SK-N-SH (cell line): ENCODE data around the gene CDH11. TPM values are rescaled to one million over a fixed set of nuclear protein-coding genes. Genes with fewer than 3 reads are reported as not detected.
A peak's percentile ranks its signal among the peaks of the same experiment; 100 is the strongest.

Source experiments
- CTCF ChIA-PET: fragments of 300-600, 350-600 bp; formaldehyde crosslinking; extraction: SDS; loops from one replicate; lab custom pipeline; 2021; lab: Yijun Ruan, JAX
- POLR2A ChIA-PET: fragments of 350-600 bp; sonication (Branson Sonifier 250); formaldehyde crosslinking; extraction: SDS; loops from one replicate; lab custom pipeline; 2020; ENCODE audit warnings: antibody characterized with exemption, inconsistent platforms; lab: Yijun Ruan, JAX
- DNase-seq: peaks from one replicate; pipeline ENCODE4 v3.0.0; 2012
- H2AFZ ChIP-seq: fragments of 200-600 bp; sonication (generic); 2 replicates; pipeline ENCODE4 v1.8.1; 2016; ENCODE audit warnings: antibody characterized with exemption, mild to moderate bottlenecking, low read depth
- H3F3A ChIP-seq: fragments of 200-600 bp; sonication (generic); replicated peaks from 2 replicates; pipeline ENCODE3; 2016; ENCODE audit warnings: antibody characterized with exemption, mild to moderate bottlenecking; ENCODE audit not compliant: insufficient read depth
- H3K27ac ChIP-seq, 2 experiments: fragments of 200-500 bp in 1 of 2; fragments of 200-600 bp in 1 of 2; sonication (Bioruptor generic) in 1 of 2; sonication (generic), shearing (Covaris generic) in 1 of 2; 2 replicates each; pipeline versions ENCODE4 v1.5.1 to v1.6.1; 2014 to 2016; ENCODE audit warnings: low read depth in 2 of 2, inconsistent platforms in 1 of 2, low read length in 1 of 2, mild to moderate bottlenecking in 1 of 2, mixed read lengths in 1 of 2
- H3K27me3 ChIP-seq: fragments of 200-600 bp; sonication (generic), shearing (Covaris generic); 2 replicates; pipeline ENCODE4 v1.6.1; 2016; ENCODE audit warnings: mixed run types; ENCODE audit not compliant: insufficient read depth
- H3K36me3 ChIP-seq, 2 experiments: fragments of 200-500 bp in 1 of 2; fragments of 200-600 bp in 1 of 2; sonication (Bioruptor generic) in 1 of 2; sonication (generic) in 1 of 2; replicated peaks in 1 of 2; 2 replicates each; pipeline versions ENCODE3 to v1.5.1; 2014 to 2016; ENCODE audit warnings: low read length in 1 of 2, mild to moderate bottlenecking in 1 of 2; ENCODE audit not compliant: insufficient read depth in 2 of 2, control insufficient read depth in 1 of 2
- H3K4me1 ChIP-seq, 2 experiments: fragments of 200-500 bp in 1 of 2; fragments of 200-600 bp in 1 of 2; sonication (Bioruptor generic) in 1 of 2; sonication (generic), shearing (Covaris generic) in 1 of 2; 2 replicates each; pipeline versions ENCODE4 v1.5.1 to v1.6.1; 2014 to 2016; ENCODE audit warnings: low read depth in 1 of 2, low read length in 1 of 2, mixed run types in 1 of 2; ENCODE audit not compliant: insufficient read depth in 2 of 2, control insufficient read depth in 1 of 2
- H3K4me2 ChIP-seq: fragments of 200-600 bp; sonication (generic), shearing (Covaris generic); 2 replicates; pipeline ENCODE4 v1.6.1; 2017; ENCODE audit warnings: mixed run types
- H3K4me3 ChIP-seq, 2 experiments: fragments of 200-500 bp in 1 of 2; fragments of 200-600 bp in 1 of 2; sonication (Bioruptor generic) in 1 of 2; sonication (generic), shearing (Covaris generic) in 1 of 2; 2 replicates each; pipeline versions ENCODE4 v1.5.1 to v1.8.1; 2014 to 2016; ENCODE audit warnings: low read depth in 2 of 2, inconsistent platforms in 1 of 2, low read length in 1 of 2, mild to moderate bottlenecking in 1 of 2, mixed read lengths in 1 of 2, moderate library complexity in 1 of 2
- H3K79me2 ChIP-seq: fragments of 200-600 bp; sonication (generic); 2 replicates; pipeline ENCODE4 v1.8.1; 2017; ENCODE audit warnings: mild to moderate bottlenecking; ENCODE audit not compliant: insufficient read depth
- H3K9ac ChIP-seq: fragments of 200-600 bp; sonication (generic); 2 replicates; pipeline ENCODE4 v1.6.1; 2017; ENCODE audit warnings: mixed run types
- H3K9me2 ChIP-seq: fragments of 200-600 bp; sonication (generic); 2 replicates; pipeline ENCODE4 v1.6.1; 2017; ENCODE audit warnings: mixed run types
- H3K9me3 ChIP-seq: fragments of 200-600 bp; sonication (generic); 2 replicates; pipeline ENCODE4 v1.6.1; 2017; ENCODE audit warnings: mixed run types, mild to moderate bottlenecking, moderate library complexity
- H4K20me1 ChIP-seq: fragments of 200-600 bp; sonication (generic); 2 replicates; pipeline ENCODE4 v1.6.1; 2017; ENCODE audit warnings: mild to moderate bottlenecking, mixed run types; ENCODE audit not compliant: insufficient read depth
- CHD2 ChIP-seq: fragments of 150-350 bp; IDR thresholded peaks from 2 replicates; pipeline ENCODE4 v1.6.1; 2018; ENCODE audit warnings: low read length; ENCODE audit not compliant: partially characterized antibody
- CTCF ChIP-seq: fragments of 200-600 bp; sonication (generic); IDR thresholded peaks from 2 replicates; pipeline ENCODE4 v1.6.1; 2017; ENCODE audit warnings: antibody characterized with exemption, mild to moderate bottlenecking, moderate library complexity
- ELF1 ChIP-seq: IDR thresholded peaks from 2 replicates; pipeline ENCODE4 v1.4.0; 2012
- EP300 ChIP-seq, 2 experiments: IDR thresholded peaks; 2 replicates each; pipeline versions ENCODE4 v1.4.0 to v1.6.1; 2012; ENCODE audit warnings: borderline replicate concordance in 1 of 2, low read depth in 1 of 2, low read length in 1 of 2
- EZH2phosphoT487 ChIP-seq: fragments of 200-600 bp; sonication (generic); IDR thresholded peaks from 2 replicates; pipeline ENCODE4 v1.6.1; 2017; ENCODE audit warnings: low read depth, mixed run types, mild to moderate bottlenecking, antibody characterized with exemption, moderate library complexity, borderline replicate concordance
- GABPA ChIP-seq: IDR thresholded peaks from 2 replicates; pipeline ENCODE4 v1.4.0; 2012; ENCODE audit warnings: low read depth, mild to moderate bottlenecking
- JUND ChIP-seq: IDR thresholded peaks from 2 replicates; pipeline ENCODE4 v1.4.0; 2012
- MEF2A ChIP-seq: IDR thresholded peaks from 2 replicates; pipeline ENCODE4 v1.4.0; 2012; ENCODE audit warnings: low read depth, borderline replicate concordance
- MXI1 ChIP-seq: IDR thresholded peaks from 2 replicates; pipeline ENCODE4 v1.6.1; 2012; ENCODE audit warnings: mild to moderate bottlenecking, low read depth, low read length, improper control_type of control experiment
- NFIC ChIP-seq: IDR thresholded peaks from 2 replicates; pipeline ENCODE4 v1.4.0; 2012; ENCODE audit warnings: borderline replicate concordance
- RAD21 ChIP-seq: IDR thresholded peaks from 2 replicates; pipeline ENCODE4 v1.6.1; 2012; ENCODE audit warnings: mild to moderate bottlenecking, low read length
- RCOR1 ChIP-seq: fragments of 150-350 bp; IDR thresholded peaks from 2 replicates; pipeline ENCODE4 v1.6.1; 2017; ENCODE audit warnings: antibody characterized with exemption, low read length
- RFX5 ChIP-seq: IDR thresholded peaks from 2 replicates; pipeline ENCODE4 v1.6.1; 2012; ENCODE audit warnings: mild to moderate bottlenecking, improper control_type of control experiment, low read length
- SIN3A ChIP-seq: IDR thresholded peaks from 2 replicates; pipeline ENCODE4 v1.6.1; 2012; ENCODE audit warnings: low read depth, mild to moderate bottlenecking, low read length, moderate library complexity, borderline replicate concordance
- TCF12 ChIP-seq: IDR thresholded peaks from 2 replicates; pipeline ENCODE4 v1.4.0; 2012
- WGBS: methylation state at CpG from one replicate; pipeline ENCODE4 v1.1.6; 2017; ENCODE audit warnings: low lambda C conversion rate; 5-methylcytosine and 5-hydroxymethylcytosine counted together
- polyA plus RNA-seq, 3 experiments: library from polyadenylated mRNA; depleted of rRNA; stranded (reverse); fragments of >200 nt; gene quantifications; 2 replicates each; pipeline ENCODE4 v1.2.3, GENCODE V29; 2012
- TF ChIP-seq, protein P1 (sequence below): fragments of 150-350 bp; IDR thresholded peaks from 2 replicates; pipeline ENCODE4 v1.6.1; 2017; ENCODE audit warnings: antibody characterized with exemption, low read length, low read depth, borderline replicate concordance
- TF ChIP-seq, protein P2 (sequence below): fragments of 150-350 bp; IDR thresholded peaks from 2 replicates; pipeline ENCODE4 v1.6.1; 2016; ENCODE audit warnings: mild to moderate bottlenecking, low read depth, low read length

Gene CDH11
- polyA plus RNA-seq, 1 of the 3 experiments (the other 2 are of a cell fraction): 269 TPM

DNA sequence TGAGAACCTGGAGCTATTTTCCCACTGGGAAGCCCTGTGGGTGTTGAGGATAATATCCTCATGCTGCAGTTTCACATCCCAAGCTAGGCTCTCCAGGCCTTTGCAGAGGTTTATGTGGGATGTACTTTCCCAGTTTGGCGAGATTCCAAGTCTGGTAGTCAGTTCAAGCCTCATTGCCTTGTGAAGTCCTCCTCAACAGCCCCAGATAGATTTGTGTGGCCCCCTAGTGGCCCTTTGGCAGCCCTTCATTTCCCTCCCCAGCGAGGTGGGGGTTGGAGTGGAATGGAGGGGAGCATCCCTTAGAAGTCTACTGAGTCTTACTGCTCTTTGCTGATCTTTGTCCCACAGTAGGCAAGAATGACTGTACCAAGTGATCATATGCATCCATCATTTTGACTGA lies 137.9 kb downstream of the CDH11 start (continued):
- TF ChIP-seq CTCF (peak; percentile 74), NFIC (peak; percentile 66), GABPA (no peak), SIN3A (no peak), EZH2phosphoT487 (no peak), MEF2A (no peak), RCOR1 (no peak), MXI1 (no peak), JUND (no peak), ELF1 (no peak), EP300 (IDR thresholded peaks at IDR 0.05; ENCODE audit: borderline replicate concordance in 1 of 2, low read depth in 1 of 2, low read length in 1 of 2) (no peak), CHD2 (no peak), RAD21 (peak; percentile 67), TCF12 (no peak), RFX5 (no peak)
- TF ChIP-seq, protein P1, sequence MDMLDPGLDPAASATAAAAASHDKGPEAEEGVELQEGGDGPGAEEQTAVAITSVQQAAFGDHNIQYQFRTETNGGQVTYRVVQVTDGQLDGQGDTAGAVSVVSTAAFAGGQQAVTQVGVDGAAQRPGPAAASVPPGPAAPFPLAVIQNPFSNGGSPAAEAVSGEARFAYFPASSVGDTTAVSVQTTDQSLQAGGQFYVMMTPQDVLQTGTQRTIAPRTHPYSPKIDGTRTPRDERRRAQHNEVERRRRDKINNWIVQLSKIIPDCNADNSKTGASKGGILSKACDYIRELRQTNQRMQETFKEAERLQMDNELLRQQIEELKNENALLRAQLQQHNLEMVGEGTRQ: no peak

DNA sequence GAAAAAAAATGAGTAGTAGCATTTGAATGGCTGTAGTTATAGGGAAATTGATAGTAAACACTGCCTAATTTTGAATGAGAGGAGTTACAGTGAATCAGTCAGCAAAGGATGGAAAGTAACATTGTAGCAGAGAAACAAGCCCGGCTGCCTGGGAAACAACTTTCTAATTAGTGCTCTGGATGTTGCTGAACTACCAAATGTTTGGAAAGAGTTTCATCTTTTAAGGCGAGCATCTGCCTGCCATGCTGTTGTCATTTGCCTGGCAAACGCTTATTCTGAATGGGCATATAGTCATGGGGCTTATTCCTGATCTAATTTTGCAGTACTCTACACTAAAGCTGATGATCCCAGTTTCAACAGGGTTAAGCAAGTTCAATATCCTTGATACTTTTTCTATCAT lies 138.6 kb downstream of the CDH11 start:
- no peak overlapping the region for H3K4me3 ChIP-seq
- TF ChIP-seq, protein P2, sequence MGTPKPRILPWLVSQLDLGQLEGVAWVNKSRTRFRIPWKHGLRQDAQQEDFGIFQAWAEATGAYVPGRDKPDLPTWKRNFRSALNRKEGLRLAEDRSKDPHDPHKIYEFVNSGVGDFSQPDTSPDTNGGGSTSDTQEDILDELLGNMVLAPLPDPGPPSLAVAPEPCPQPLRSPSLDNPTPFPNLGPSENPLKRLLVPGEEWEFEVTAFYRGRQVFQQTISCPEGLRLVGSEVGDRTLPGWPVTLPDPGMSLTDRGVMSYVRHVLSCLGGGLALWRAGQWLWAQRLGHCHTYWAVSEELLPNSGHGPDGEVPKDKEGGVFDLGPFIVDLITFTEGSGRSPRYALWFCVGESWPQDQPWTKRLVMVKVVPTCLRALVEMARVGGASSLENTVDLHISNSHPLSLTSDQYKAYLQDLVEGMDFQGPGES: no peak
- no peak for TF ChIP-seq MEF2A
- H3K36me3 ChIP-seq: peaks cover 60 to 96% of the 10 kb centered on the region in 2 experiments
- H3K9ac ChIP-seq: no peak overlapping the region
- H4K20me1 ChIP-seq: no peaks in the 10 kb centered on the region
- peak overlapping the region in 1 of 2 experiments; percentile 34; a peak in 2 of 4 replicates for H3K27ac ChIP-seq
- no peak overlapping the region for H3K4me2 ChIP-seq
- no peaks in the 10 kb centered on the region for H3K27me3 ChIP-seq
- POLR2A ChIA-PET: no interaction called here
- H2AFZ ChIP-seq: no peak overlapping the region
- H3K9me2 ChIP-seq: no peaks in the 10 kb centered on the region
- CTCF ChIA-PET: interaction anchor here (0.7 kb wide), 1 partner anchor 8 kb away, joined by 3 read pairs; no protein-coding TSS in a partner anchor
- no peaks in the 10 kb centered on the region for H3K9me3 ChIP-seq
- H3F3A ChIP-seq: peaks cover 40% of the 10 kb centered on the region
- DNase-seq: no peak
- H3K79me2 ChIP-seq: peaks cover 32% of the 10 kb centered on the region; the same call in 1 of the 2 replicates
- 77% methylated on average over 3 of the region's 3 CpGs for WGBS
- H3K4me1 ChIP-seq: peaks cover 0 to 10% of the 10 kb centered on the region in 2 experiments; a peak in 2 of 4 replicates
